DND-41 (cell line): ENCODE measurements around the gene PSMC1.

Experiments used
- CTCF ChIP-seq: IDR thresholded peaks from 2 replicates; pipeline ENCODE4 v1.5.1; 2012; ENCODE audit warnings: borderline replicate concordance, low read length, moderate library complexity, mild to moderate bottlenecking; ENCODE audit not compliant: poor library complexity, severe bottlenecking; ENCODE audit errors: extremely low read depth
- EZH2 ChIP-seq: IDR thresholded peaks from 3 replicates; pipeline ENCODE4 v1.6.1; 2012; ENCODE audit warnings: borderline replicate concordance, low read depth, mild to moderate bottlenecking, moderate library complexity, low read length, inconsistent platforms; ENCODE audit not compliant: severe bottlenecking

GRCh38 chr14:90290337-90291011 lies 34.1 kb downstream of the PSMC1 start:
- TF ChIP-seq CTCF = no peak
- no peak for TF ChIP-seq EZH2
